ENCODE results near the gene CASP14. TPM values are rescaled to one million over a fixed set of nuclear protein-coding genes. Genes with fewer than 3 reads are reported as not detected.
"Not testable (repeated sequence)": the region's sequence is repeated elsewhere in the genome, so short reads cannot be mapped to it uniquely, and the experiment has no call there.

The CASP14 gene
- total RNA-seq, result under 1 TPM in 1 of 2 donors, not detected in 1; 0.54 TPM

GRCh38 chr19:15048885-15049541 lies at the start of gene CASP14:
Gene CASP14, plus strand, starts transcription at chr19:15049480. Its CDS starts 2,772 bp downstream, at chr19:15052252.
- ATAC-seq (ENCODE audit: insufficient number of reproducible peaks, low FRiP score, low read depth) (no peak), DNase-seq (ENCODE audit: low spot score) (no peak)
- H3K9me3 ChIP-seq, result no peaks in the 10 kb centered on the region
- no peaks in the 10 kb centered on the region for H3K36me3 ChIP-seq
- no peak within 1 kb of the TSS for H3K27ac ChIP-seq
- no peaks in the 10 kb centered on the region for H3K4me1 ChIP-seq (ENCODE audit: control insufficient read depth in 1 of 2, low read depth in 2 of 2)
- no peak within 1 kb of the TSS for H3K4me3 ChIP-seq
- no peak for TF ChIP-seq CTCF (IDR thresholded peaks at IDR 0.05)
- no peaks in the 10 kb centered on the region for H3K27me3 ChIP-seq (replicated peaks; ENCODE audit: insufficient read depth)

- H3K4me1 ChIP-seq (ENCODE audit: control insufficient read depth in 1 of 2, low read depth in 2 of 2), result no peaks in the 10 kb centered on the region
- H3K9me3 ChIP-seq, result no peaks in the 10 kb centered on the region
- DNase-seq (ENCODE audit: low spot score), result no peak
- TF ChIP-seq CTCF (IDR thresholded peaks at IDR 0.05), result no peak
- ATAC-seq (ENCODE audit: insufficient number of reproducible peaks, low FRiP score, low read depth), result no peak
- H3K36me3 ChIP-seq, result no peaks in the 10 kb centered on the region
- no peak overlapping the region for H3K4me3 ChIP-seq
- no peaks in the 10 kb centered on the region for H3K27me3 ChIP-seq (replicated peaks; ENCODE audit: insufficient read depth)
- no peak overlapping the region for H3K27ac ChIP-seq
Observed at GRCh38 chr19:15008308-15008707, 41.0 kb upstream of the CASP14 start.

GRCh38 chr19:15010501-15011300 lies 38.6 kb upstream of the CASP14 start:
- Histone ChIP-seq H3K27ac (no peak overlapping the region), H3K36me3 (no peaks in the 10 kb centered on the region), H3K9me3 (no peaks in the 10 kb centered on the region), H3K4me3 (no peak overlapping the region), H3K4me1 (ENCODE audit: control insufficient read depth in 1 of 2, low read depth in 2 of 2) (no peaks in the 10 kb centered on the region), H3K27me3 (replicated peaks; ENCODE audit: insufficient read depth) (no peaks in the 10 kb centered on the region)
- ATAC-seq (ENCODE audit: insufficient number of reproducible peaks, low FRiP score, low read depth), result no peak
- TF ChIP-seq CTCF (IDR thresholded peaks at IDR 0.05), result no peak
- no peak for DNase-seq (ENCODE audit: low spot score)

GRCh38 chr19:15014579-15014978 lies 34.7 kb upstream of the CASP14 start:
- no peak overlapping the region for H3K27ac ChIP-seq
- H3K36me3 ChIP-seq, result no peaks in the 10 kb centered on the region
- TF ChIP-seq CTCF (IDR thresholded peaks at IDR 0.05), result no peak
- DNase-seq (ENCODE audit: low spot score), result no peak
- H3K4me3 ChIP-seq, result no peak overlapping the region
- no peaks in the 10 kb centered on the region for H3K9me3 ChIP-seq
- no peaks in the 10 kb centered on the region for H3K27me3 ChIP-seq (replicated peaks; ENCODE audit: insufficient read depth)
- H3K4me1 ChIP-seq (ENCODE audit: control insufficient read depth in 1 of 2, low read depth in 2 of 2), result no peaks in the 10 kb centered on the region
- ATAC-seq (ENCODE audit: insufficient number of reproducible peaks, low FRiP score, low read depth), result no peak

- Histone ChIP-seq H3K27me3 (replicated peaks; ENCODE audit: insufficient read depth) (no peaks in the 10 kb centered on the region), H3K36me3 (no peaks in the 10 kb centered on the region), H3K4me3 (no peak overlapping the region), H3K4me1 (ENCODE audit: control insufficient read depth in 1 of 2, low read depth in 2 of 2) (no peaks in the 10 kb centered on the region), H3K27ac (no peak overlapping the region), H3K9me3 (no peaks in the 10 kb centered on the region)
- no peak for DNase-seq (ENCODE audit: low spot score)
- no peak for ATAC-seq (ENCODE audit: insufficient number of reproducible peaks, low FRiP score, low read depth)
- no peak for TF ChIP-seq CTCF (IDR thresholded peaks at IDR 0.05)
Observed at GRCh38 chr19:15015946-15016542, 33.2 kb upstream of the CASP14 start.

- not testable (repeated sequence) for H3K9me3 ChIP-seq; H3K36me3 ChIP-seq; DNase-seq (ENCODE audit: low spot score); H3K4me3 ChIP-seq; ATAC-seq (ENCODE audit: insufficient number of reproducible peaks, low FRiP score, low read depth); H3K27ac ChIP-seq; H3K27me3 ChIP-seq (replicated peaks; ENCODE audit: insufficient read depth); H3K4me1 ChIP-seq (ENCODE audit: control insufficient read depth in 1 of 2, low read depth in 2 of 2)
Observed at GRCh38 chr19:15018836-15019235, 30.4 kb upstream of the CASP14 start.
